Midbrain (tissue), 1 donor: ENCODE measurements around the gene C11orf52.
"Not testable (repeated sequence)": the region's sequence is repeated elsewhere in the genome, so short reads cannot be mapped to it uniquely, and the experiment has no call there.

ENCODE experiments used
- DNase-seq: peaks from one replicate; lab custom pipeline; 2025; lab: John Stamatoyannopoulos, UW

Gene C11orf52

GRCh38 chr11:111918390-111919256, at the start of gene C11orf52:
Gene C11orf52, plus strand, starts transcription at chr11:111918913. Its CDS starts 60 bp downstream, at chr11:111918973.
- DNase-seq, result no peak

DNA sequence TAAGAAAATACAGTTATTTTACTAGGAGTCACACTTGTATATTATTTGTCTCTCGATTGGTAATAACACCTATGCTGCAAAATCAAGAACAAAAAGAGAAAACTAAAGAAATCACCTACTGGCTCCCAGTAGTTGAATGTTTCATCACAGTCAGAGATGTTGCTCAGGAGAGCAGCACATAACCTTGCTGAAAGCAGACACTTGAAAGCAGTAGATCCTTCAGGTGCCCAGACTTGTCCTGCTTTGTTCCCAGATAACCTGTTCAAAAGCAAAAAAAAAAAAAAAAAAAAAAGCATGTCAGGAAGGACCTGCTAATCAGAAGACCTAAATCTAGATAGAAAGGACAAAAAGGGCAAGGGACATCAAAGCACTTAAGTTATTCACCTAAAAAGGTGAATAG, 48.6 kb upstream of the C11orf52 start:
- DNase-seq, result no peak

DNA sequence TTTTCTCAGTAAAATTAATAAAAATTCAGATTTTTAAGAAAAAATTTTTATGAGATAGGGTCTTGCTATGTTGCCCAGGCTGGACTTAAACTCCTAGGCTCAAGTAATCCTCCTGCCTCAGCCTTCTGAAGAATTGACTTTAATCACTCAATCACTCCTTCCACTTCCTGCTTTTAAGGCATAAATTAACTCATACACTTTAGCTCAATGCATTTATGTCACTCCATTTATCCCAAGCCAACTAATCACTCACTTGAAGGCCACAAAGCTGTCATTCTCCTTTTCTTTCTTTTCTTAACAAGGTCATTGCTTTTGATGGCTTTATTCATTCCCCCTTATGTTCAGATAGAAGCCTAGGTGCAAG, 48.2 kb upstream of the C11orf52 start:
- DNase-seq, result no peak

- DNase-seq, result peak; percentile 65
Measured at GRCh38 chr11:111870886-111871692, 47.6 kb upstream of the C11orf52 start, which contains the start of gene ALG9. Gene ALG9, minus strand, starts transcription at chr11:111871581. Its CDS starts 99 bp downstream, at chr11:111871482.

- DNase-seq, result peak; percentile 42
Measured at GRCh38 chr11:111871693-111872161, 47.0 kb upstream of the C11orf52 start.

- DNase-seq, result peak; percentile 40
Measured at GRCh38 chr11:111878385-111878848, 40.3 kb upstream of the C11orf52 start.

GRCh38 chr11:111878849-111879636, 39.7 kb upstream of the C11orf52 start, which contains the start of the genes CFAP68 and FDXACB1:
Gene CFAP68, plus strand, starts transcription at chr11:111879541. Its CDS starts 20 bp downstream, at chr11:111879561.
Gene FDXACB1, minus strand, starts transcription at chr11:111879165. Its CDS starts 33 bp downstream, at chr11:111879132.
- peak; percentile 96 for DNase-seq

- DNase-seq, result no peak
Measured at GRCh38 chr11:111879637-111879960, 39.1 kb upstream of the C11orf52 start.

GRCh38 chr11:111882202-111882601, 36.5 kb upstream of the C11orf52 start:
- no peak for DNase-seq

DNA sequence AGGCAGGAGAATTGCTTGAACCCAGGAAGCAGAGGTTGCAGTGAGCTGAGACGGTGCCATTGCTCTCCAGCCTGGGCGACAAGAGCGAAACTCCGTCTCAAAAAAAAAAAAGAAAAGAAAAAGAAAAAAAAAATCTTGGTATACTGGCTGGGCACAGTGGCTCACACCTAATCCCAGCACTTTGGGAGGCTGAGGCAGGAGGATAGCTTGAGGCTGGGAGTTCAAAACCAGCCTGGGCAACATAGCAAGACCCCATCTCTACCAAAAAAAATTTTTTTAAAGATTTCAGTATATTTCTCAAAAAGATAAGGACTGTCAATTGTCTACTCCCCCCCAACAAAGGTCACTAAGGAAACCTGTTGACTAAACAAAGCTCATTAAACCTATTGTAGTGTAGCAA, 33.7 kb upstream of the C11orf52 start:
- DNase-seq, result not testable (repeated sequence)

DNA sequence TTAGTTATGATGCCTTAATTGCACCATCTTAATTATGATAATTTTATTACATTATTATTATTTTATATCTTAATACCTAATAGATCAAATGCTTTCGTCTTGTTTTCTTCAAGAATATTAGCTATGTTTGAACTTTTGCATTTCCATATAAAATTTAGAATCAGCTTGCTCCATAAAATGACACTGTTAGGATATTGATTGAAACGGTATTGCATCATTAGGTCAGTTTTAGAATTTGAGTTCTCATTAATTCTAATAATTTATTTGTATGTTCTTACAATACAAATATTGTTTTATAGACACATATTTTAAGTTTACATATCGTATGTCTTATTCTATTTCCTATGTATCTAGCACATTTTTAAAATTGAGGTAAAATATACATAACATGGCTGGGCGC, 32.7 kb upstream of the C11orf52 start:
- DNase-seq, result no peak

DNA sequence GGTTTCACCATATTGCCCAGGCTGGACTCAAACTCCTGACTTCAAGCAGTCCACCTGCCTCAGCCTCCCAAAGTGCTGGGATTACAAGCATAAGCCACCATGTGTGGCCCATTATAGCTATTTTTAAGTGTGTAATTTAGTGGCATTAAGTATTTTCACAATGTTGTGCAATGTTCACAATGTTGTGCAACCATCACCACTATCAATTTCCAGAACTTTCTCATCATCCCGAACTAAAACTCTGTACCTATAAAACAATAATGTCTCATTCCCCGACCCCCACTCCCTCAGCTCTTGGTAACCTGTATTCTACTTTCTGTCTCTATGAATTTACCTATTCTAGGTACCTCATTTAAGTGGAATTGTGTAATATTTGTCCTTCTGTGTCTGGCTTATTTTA, 31.9 kb upstream of the C11orf52 start:
- no peak for DNase-seq

DNA sequence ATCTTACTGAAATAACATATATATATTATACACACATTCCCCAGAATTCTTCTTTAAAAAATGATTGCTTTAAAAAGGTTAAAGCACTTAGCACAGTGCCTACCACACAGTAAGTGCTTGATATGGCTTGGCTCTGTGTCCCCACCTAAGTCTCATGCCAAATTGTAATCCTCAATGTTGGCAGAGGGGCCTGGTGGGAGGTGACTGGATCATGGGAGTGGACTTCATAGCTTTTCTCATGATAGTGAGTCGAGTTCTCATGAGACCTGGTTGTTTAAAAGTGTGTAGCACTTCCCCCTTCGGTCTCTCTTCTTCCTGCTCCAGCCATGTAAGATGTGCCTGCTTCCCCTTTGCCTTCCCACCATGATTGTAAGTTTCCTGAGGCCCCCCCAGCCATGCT, 13.3 kb upstream of the C11orf52 start:
- no peak for DNase-seq

GRCh38 chr11:111906680-111907079, 12.0 kb upstream of the C11orf52 start:
- DNase-seq, result no peak

- DNase-seq, result peak; percentile 56
Measured at GRCh38 chr11:111908639-111909305, 9.9 kb upstream of the C11orf52 start.

GRCh38 chr11:111909378-111909777, 9.3 kb upstream of the C11orf52 start:
- DNase-seq, result peak; percentile 51

DNA sequence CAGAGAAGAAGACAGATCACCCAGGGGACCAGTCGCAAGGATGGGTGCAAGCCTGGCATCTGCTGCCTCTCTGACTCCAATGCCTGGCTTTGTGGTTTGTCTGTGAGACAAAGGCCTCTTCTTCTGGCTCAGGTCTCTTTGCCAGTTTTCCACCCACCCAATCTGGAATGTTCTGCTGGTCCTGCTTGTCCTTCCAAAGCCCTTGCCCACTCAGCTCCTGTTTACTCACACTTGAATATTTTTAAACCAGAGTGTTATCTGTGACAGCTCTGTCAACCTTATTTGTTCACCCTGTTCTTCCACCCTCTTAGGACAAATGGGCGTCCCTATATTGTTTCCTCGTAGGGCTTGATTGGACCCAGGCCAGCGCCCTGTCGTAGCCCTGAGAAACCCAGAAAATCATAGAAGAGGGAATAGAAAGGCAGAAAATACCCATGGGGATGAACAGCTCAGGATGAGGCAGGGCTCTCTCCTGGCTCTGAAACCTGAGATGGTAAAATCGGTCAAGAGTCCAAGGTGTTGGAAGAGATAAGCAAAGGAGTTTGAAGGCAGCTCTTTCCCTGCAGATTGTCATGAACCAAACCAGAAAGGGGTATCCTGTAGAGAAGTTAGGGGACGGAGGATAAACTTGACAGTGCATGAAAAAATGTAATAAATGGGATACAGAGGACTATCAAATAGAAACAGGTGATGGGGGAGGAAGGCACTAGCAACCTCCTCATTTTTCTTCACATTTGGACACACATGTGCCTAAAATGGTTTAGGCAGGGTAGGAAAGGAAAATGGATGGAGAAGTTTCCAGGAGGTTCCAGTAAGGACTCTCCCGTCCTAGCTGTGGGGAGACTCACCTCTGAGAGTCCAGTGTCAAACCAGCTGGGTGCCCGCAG, 7.8 kb upstream of the C11orf52 start:
- peak; percentile 88 for DNase-seq

DNA sequence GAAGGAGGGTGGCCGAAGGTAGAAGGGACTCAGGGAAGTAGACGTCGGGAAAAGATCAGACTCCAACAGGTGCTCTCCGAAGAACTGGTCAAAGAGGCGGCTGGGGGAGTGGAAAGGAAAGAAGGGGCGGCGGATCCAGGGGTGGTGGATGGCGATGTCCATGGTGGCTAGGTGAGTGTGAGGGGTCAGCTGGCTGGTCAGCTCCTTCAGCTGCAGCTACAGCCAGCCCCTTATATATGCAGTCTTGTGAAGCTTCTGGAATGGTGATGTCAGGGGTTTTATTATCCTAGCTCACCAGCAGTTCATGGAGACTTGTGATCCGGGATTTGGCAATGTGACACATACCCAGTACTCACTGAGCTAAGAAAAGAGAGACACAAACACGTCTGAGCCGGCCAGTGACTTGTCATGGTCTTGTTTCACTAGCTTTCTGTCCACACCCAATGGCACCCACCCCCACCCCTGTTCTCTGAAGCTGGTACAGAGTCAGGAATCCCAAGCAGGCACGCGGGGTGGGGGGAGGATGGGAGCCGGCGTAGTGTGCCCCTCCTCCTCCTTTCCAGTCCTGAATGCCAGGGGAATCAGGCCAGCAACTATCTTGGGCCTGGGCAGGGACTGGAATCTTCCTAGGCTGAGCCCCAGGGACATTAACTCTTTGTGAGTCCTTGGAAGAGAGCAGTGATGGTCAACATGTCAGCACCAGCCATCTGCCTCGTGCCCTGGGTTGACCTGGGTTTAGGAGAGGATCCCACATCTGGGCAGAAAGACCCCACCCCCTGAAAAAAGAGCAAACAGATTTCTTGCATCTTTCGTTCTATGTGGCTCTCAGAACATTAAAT, 6.9 kb upstream of the C11orf52 start, which contains the start of gene CRYAB:
Gene CRYAB (minus strand): TSS at position 208 of the 839 bp plus-strand sequence. CDS start 46 bp downstream, at position 162.
- peak; percentile 91 for DNase-seq

DNA sequence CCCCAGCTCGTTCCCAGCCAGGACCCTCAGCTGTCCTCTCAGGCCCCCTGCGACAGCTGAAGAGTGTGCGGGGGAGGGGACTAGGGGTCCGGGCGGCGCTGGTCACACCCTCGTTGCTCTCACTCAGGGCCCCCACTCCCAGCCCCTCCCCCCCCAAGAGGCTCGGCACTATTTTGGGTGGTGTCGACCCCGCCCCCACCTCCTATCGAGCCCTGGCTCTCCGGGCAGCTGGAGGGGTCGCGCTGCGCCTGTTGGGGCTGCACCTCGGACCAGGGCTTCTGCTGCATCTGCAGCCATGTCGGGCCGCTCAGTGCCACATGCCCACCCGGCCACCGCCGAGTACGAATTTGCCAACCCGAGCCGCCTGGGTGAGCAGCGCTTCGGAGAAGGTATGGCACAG, 6.2 kb upstream of the C11orf52 start, which contains the start of gene HSPB2:
Gene HSPB2 (plus strand): TSS at position 200 of the 400 bp plus-strand sequence. CDS start 96 bp downstream, at position 296.
- no peak for DNase-seq
